Endodermal cell (in vitro differentiated cells): ENCODE data around the gene SPAG16. TPM values are rescaled to one million over a fixed set of nuclear protein-coding genes. Genes with fewer than 3 reads are reported as not detected.

Experiments used
- DNase-seq: peaks from one replicate; pipeline ENCODE4 v3.0.0-alpha.2; 2017
- H3K27ac ChIP-seq: 2 replicates; pipeline ENCODE4 v1.5.1; 2013; ENCODE audit warnings: mild to moderate bottlenecking, low read depth, low read length, moderate library complexity
- H3K27me3 ChIP-seq: 2 replicates; pipeline ENCODE4 v1.6.1; 2013; ENCODE audit warnings: mild to moderate bottlenecking, low read length, moderate library complexity; ENCODE audit not compliant: insufficient read depth, control insufficient read depth, poor library complexity, severe bottlenecking
- H3K36me3 ChIP-seq: 2 replicates; pipeline ENCODE4 v1.7.0; 2013; ENCODE audit warnings: mild to moderate bottlenecking, low read length, moderate library complexity; ENCODE audit not compliant: control insufficient read depth, insufficient read depth
- H3K4me1 ChIP-seq: one replicate; pipeline ENCODE4 v1.7.0; 2013; ENCODE audit warnings: low read length; ENCODE audit not compliant: control insufficient read depth, insufficient read depth
- H3K4me3 ChIP-seq: 2 replicates; pipeline ENCODE4 v1.5.1; 2013; ENCODE audit warnings: mild to moderate bottlenecking, low read length, moderate library complexity
- H3K9ac ChIP-seq: 2 replicates; pipeline ENCODE4 v1.6.1; 2013; ENCODE audit warnings: mild to moderate bottlenecking, low read length, moderate library complexity; ENCODE audit not compliant: poor library complexity, severe bottlenecking; ENCODE audit errors: extremely low read depth
- H3K9me3 ChIP-seq: 2 replicates; pipeline ENCODE4 v1.6.1; 2013; ENCODE audit warnings: mild to moderate bottlenecking, low read length, moderate library complexity; ENCODE audit not compliant: control insufficient read depth
- H3K27ac Mint-ChIP-seq: 2 replicates; pipeline ENCODE4 v1.8.0; 2020; ENCODE audit warnings: mixed read lengths
- H3K27me3 Mint-ChIP-seq: 2 replicates; pipeline ENCODE4 v1.8.0; 2021; ENCODE audit warnings: mild to moderate bottlenecking, mixed read lengths; ENCODE audit not compliant: insufficient read depth
- H3K36me3 Mint-ChIP-seq: 2 replicates; pipeline ENCODE4 v1.8.0; 2020; ENCODE audit warnings: low read depth, mixed read lengths
- H3K4me1 Mint-ChIP-seq: 2 replicates; pipeline ENCODE4 v1.8.0; 2020; ENCODE audit warnings: mixed read lengths
- H3K4me3 Mint-ChIP-seq: 2 replicates; pipeline ENCODE4 v1.8.0; 2020; ENCODE audit warnings: mild to moderate bottlenecking, moderate library complexity, mixed read lengths
- H3K9me3 Mint-ChIP-seq: 2 replicates; pipeline ENCODE4 v1.8.0; 2020; ENCODE audit warnings: mild to moderate bottlenecking, mixed read lengths
- WGBS, 2 experiments: methylation state at CpG; one replicate each; pipeline versions ENCODE4 v1.1.5 to v1.1.7; 2013; ENCODE audit warnings: missing lambda C conversion rate in 2 of 2, mixed read lengths in 1 of 2; ENCODE audit not compliant: insufficient coverage in 1 of 2, insufficient read length in 1 of 2; 5-methylcytosine and 5-hydroxymethylcytosine counted together
- total RNA-seq, 2 donors: library from RNA; stranded (reverse); fragmentation: NEBNext Ultra II Directional in 1 of 2; extraction: Animal tissue kit (Norgen Biotek cat#: 25700) in 1 of 2; gene quantifications; 2 replicates in 1 of 2; 3 replicates in 1 of 2; pipeline ENCODE4 v1.2.1, GENCODE V29; 2021
- TF ChIP-seq, protein P1 (sequence below): fragments of 200-600 bp; sonication (generic); conservative IDR thresholded peaks from 2 replicates; pipeline ENCODE4 v1.5.0; 2021; ENCODE audit warnings: antibody characterized with exemption, mild to moderate bottlenecking

Gene SPAG16
- total RNA-seq, 2 donors from 2014 or later, result 27.8 to 38.2 TPM

- Mint-ChIP-seq H3K36me3 (peaks cover 2% of the 10 kb centered on the region), H3K27me3 (no peaks in the 10 kb centered on the region), H3K4me1 (peaks cover 16% of the 10 kb centered on the region), H3K4me3 (no peak overlapping the region), H3K27ac (no peak overlapping the region), H3K9me3 (peaks cover 17% of the 10 kb centered on the region)
- WGBS, 2 experiments, result 88 to 93% methylated on average over 2 to 4 of the region's 4 CpGs
- Histone ChIP-seq H3K4me1 (no peaks in the 10 kb centered on the region), H3K36me3 (no peaks in the 10 kb centered on the region), H3K27ac (no peak overlapping the region), H3K9ac (no peak overlapping the region), H3K27me3 (no peaks in the 10 kb centered on the region), H3K9me3 (peaks cover 19% of the 10 kb centered on the region), H3K4me3 (no peak overlapping the region)
- TF ChIP-seq, protein P1, sequence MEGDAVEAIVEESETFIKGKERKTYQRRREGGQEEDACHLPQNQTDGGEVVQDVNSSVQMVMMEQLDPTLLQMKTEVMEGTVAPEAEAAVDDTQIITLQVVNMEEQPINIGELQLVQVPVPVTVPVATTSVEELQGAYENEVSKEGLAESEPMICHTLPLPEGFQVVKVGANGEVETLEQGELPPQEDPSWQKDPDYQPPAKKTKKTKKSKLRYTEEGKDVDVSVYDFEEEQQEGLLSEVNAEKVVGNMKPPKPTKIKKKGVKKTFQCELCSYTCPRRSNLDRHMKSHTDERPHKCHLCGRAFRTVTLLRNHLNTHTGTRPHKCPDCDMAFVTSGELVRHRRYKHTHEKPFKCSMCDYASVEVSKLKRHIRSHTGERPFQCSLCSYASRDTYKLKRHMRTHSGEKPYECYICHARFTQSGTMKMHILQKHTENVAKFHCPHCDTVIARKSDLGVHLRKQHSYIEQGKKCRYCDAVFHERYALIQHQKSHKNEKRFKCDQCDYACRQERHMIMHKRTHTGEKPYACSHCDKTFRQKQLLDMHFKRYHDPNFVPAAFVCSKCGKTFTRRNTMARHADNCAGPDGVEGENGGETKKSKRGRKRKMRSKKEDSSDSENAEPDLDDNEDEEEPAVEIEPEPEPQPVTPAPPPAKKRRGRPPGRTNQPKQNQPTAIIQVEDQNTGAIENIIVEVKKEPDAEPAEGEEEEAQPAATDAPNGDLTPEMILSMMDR, result no peak
- no peak for DNase-seq
Observed at GRCh38 chr2:214361116-214361515, 1076.9 kb downstream of the SPAG16 start.

- H3K27ac Mint-ChIP-seq, result no peak overlapping the region
- no peak overlapping the region for H3K9ac ChIP-seq
- H3K4me3 Mint-ChIP-seq, result no peak overlapping the region
- no peak overlapping the region for H3K27ac ChIP-seq
- no peak overlapping the region for H3K4me3 ChIP-seq
- H3K9me3 Mint-ChIP-seq, result no peaks in the 10 kb centered on the region
- H3K4me1 Mint-ChIP-seq, result peaks cover 17% of the 10 kb centered on the region
- no peaks in the 10 kb centered on the region for H3K36me3 Mint-ChIP-seq
- 100% methylated on average over 1 of the region's 1 CpG; no CpG with 5 or more reads in 1 of the 2 experiments for WGBS, 2 experiments
- TF ChIP-seq, protein P1, result no peak
- H3K27me3 Mint-ChIP-seq, result peaks cover 8% of the 10 kb centered on the region
- no peaks in the 10 kb centered on the region for H3K27me3 ChIP-seq
- no peak for DNase-seq
- peaks cover 4% of the 10 kb centered on the region for H3K4me1 ChIP-seq
- H3K9me3 ChIP-seq, result no peaks in the 10 kb centered on the region
- no peaks in the 10 kb centered on the region for H3K36me3 ChIP-seq
Observed at GRCh38 chr2:214365549-214365948, 1081.3 kb downstream of the SPAG16 start.

- peaks cover 4% of the 10 kb centered on the region for H3K4me1 ChIP-seq
- H3K27ac Mint-ChIP-seq, result no peak overlapping the region
- H3K4me3 Mint-ChIP-seq, result no peak overlapping the region
- TF ChIP-seq, protein P1, result no peak
- H3K9me3 Mint-ChIP-seq, result no peaks in the 10 kb centered on the region
- no peaks in the 10 kb centered on the region for H3K27me3 ChIP-seq
- no peak for DNase-seq
- no peaks in the 10 kb centered on the region for H3K36me3 Mint-ChIP-seq
- no peak overlapping the region for H3K4me3 ChIP-seq
- no peaks in the 10 kb centered on the region for H3K9me3 ChIP-seq
- no peak overlapping the region for H3K9ac ChIP-seq
- 78 to 81% methylated on average over 1 to 3 of the region's 3 CpGs for WGBS, 2 experiments
- peaks cover 8% of the 10 kb centered on the region for H3K27me3 Mint-ChIP-seq
- H3K4me1 Mint-ChIP-seq, result peaks cover 10% of the 10 kb centered on the region
- H3K36me3 ChIP-seq, result no peaks in the 10 kb centered on the region
- H3K27ac ChIP-seq, result no peak overlapping the region
Observed at GRCh38 chr2:214367171-214367570, 1082.9 kb downstream of the SPAG16 start.
